Fibroblast of skin of right biceps (primary cell): ENCODE measurements around the gene LARP1.
A peak's percentile ranks its signal among the peaks of the same experiment; 100 is the strongest.
"Not testable (repeated sequence)": the region's sequence is repeated elsewhere in the genome, so short reads cannot be mapped to it uniquely, and the experiment has no call there.

Source experiments
- DNase-seq: peaks from one replicate; pipeline ENCODE4 v3.0.0-alpha.2; 2013

LARP1 gene

DNA sequence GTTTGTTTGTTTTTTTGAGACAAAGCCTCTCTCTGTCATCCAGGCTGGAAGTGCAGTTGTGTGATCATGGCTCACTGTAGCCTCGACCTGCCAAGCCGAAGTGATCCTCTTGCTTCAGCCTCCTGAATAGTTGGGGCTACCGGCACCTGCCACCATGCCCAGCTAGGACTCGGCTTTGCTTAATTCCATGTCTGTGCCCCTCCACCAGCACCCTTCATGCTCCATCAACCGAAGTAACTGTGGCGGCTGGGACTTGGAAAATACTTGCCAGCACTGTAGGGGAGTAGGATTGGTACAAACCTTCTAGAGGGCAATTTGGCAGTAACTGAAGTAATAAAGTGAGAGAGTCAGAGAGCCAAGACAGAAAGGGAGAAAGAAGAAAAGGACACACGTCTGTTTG lies 76.3 kb downstream of the LARP1 start:
- DNase-seq: no peak

DNA sequence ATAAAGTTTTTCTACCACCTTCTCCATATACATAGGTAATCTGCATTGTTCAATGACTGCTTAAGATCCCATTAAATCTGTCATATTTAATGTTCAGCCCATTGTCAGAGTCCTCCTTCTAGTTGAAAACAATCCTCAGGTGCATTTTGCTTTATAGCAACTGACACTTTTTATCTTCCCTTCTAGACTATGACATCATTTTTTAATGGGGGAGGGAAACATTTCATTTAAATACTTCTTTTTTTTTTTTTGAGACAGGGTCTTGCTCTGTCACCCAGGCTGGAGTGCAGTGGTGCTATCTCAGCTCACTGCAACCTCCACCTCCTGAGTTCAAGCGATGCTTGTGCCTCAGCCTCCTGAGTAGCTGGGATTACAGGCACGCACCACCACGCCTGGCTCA lies 77.6 kb downstream of the LARP1 start:
- not testable (repeated sequence) for DNase-seq

DNA sequence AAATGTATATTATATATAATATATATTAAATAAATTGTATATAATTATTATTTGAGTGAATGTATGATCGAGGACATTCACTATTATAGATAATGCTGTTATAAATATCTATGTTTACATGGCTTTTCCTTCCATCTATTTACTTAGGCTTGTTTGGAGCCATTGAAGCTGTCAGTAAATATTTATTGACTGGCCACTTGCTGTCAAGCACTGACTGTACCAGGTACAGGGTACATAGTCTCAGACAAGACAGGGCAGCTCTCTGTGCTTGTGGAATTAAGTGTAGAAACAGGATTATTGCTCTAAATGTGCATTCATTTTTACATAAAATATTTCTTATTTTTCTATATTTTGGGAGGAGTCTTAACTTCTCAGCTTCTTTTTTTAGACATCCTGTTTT lies 78.9 kb downstream of the LARP1 start:
- no peak for DNase-seq

DNA sequence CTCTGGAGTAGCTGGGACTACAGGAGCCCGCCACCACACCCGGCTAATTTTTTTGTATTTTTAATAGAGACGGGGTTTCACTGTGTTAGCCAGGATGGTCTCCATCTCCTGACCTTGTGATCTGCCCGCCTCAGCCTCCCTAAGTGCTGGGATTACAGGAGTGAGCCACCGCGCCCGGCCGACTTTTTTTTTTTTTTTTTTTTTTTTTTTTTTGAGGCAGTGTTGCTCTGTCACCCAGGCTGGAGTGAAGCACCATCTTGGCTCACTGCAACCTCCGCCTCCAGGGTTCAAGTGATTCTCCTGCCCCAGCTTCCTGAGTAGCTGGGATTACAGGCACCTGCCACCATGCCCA lies 80.5 kb downstream of the LARP1 start:
- DNase-seq: not testable (repeated sequence)

DNA sequence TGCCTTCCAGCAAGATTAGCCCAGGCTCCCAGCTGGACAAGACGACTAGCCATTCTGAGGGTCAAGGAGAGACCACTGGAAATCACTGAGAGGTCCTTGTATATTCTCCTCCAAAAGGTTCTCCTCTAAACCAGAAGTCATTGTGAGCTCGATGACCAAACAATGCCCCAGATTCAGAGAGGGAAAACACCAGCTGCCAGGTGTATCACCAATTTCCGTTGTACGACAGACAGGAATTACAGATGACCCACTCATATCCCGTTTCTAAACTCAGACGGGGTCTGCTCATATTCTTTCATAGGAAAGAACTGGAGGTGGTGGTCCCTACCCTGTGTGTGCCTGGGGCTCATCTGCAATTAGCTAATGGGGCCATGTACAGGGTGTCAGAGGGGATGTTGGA lies 81.0 kb downstream of the LARP1 start:
- no peak for DNase-seq

GRCh38 chr5:154837009-154837901 lies 82.1 kb downstream of the LARP1 start:
- no peak for DNase-seq

DNA sequence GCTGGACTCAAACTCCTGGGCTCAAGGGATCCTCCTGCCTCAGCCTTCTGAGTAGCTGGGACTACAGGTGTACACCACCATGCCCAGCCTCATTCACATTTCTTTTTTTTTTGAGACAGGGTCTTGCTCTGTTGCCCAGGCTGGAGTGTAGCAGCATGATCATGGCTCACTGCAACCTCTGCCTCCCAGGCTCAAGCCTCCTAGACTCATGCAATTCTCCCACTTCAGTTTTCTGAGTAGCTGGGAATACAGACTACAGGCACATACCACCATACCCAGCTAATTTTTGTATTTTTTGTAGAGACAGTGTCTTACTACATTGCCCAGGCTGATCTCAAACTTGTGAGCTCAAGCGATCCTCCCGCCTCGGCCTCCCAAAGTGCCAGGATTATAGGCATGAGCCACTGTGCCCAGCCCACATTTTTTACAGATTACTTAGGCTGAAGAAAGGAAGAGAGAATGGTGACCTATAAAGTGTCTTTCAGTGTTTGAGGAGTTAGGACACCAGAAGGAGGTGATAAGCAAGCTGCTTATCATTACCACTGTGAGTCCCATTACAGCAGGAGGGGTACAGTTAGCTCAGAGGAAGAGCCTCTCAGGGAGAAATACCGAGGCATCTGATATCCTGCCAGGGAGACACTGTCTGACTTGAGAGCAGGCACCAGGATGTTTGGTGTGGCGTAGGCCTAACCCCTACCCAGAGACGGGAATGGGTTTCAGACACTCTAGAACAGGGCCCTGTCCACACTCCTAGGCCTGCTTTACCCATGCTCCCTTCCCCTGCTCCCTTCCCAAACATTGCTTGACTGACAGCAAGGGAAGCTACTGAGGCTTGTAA lies 85.5 kb downstream of the LARP1 start:
- no peak for DNase-seq

DNA sequence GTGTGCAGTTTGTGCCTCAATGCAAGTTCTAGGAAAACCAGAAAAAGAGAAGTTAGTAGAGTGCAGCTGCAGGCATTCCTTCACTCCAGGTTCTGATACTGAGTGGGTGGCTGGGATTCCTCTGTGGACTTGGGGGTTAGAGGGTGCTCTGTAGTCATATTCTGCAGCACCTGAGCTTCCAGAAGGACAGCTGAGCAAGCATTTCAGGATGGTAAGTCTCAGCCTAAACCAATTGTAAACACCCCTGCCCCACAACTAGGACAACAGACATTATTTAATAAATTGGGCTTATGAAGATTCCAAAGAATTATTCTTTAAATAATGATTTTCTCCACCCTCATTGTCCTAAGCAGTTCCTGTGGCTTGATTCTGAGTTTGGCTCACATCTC lies 86.1 kb downstream of the LARP1 start:
- no peak for DNase-seq

GRCh38 chr5:154842689-154843530 lies 87.7 kb downstream of the LARP1 start:
- DNase-seq: no peak

- no peak for DNase-seq
Measured at GRCh38 chr5:154844809-154845208, 89.6 kb downstream of the LARP1 start.

DNA sequence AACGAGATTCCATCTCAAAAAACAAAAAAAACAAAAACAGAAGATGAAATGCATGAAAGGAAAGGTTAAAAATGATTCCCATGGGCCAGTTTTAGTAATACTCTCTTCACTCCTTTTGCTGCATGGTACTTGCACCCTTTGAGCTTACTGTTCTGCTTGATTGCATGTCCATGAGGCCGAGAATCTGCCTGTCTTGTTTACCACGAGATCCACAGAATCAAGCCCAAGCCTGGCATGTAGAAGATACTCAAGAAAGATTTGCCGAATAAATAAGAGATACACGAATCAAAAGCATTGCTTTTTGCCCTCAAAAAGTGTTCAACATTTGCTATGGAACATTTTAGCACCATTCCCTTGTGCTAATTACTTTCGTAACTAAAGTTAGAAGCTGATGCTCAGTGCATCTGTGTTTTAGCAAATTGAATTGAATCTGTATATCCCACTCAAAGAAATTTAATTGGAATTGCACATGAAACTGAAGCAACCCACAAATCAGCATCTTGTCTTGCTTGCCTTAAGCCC lies 94.1 kb downstream of the LARP1 start:
- DNase-seq: no peak

- DNase-seq: no peak
Measured at GRCh38 chr5:154849791-154850201, 94.6 kb downstream of the LARP1 start.

DNA sequence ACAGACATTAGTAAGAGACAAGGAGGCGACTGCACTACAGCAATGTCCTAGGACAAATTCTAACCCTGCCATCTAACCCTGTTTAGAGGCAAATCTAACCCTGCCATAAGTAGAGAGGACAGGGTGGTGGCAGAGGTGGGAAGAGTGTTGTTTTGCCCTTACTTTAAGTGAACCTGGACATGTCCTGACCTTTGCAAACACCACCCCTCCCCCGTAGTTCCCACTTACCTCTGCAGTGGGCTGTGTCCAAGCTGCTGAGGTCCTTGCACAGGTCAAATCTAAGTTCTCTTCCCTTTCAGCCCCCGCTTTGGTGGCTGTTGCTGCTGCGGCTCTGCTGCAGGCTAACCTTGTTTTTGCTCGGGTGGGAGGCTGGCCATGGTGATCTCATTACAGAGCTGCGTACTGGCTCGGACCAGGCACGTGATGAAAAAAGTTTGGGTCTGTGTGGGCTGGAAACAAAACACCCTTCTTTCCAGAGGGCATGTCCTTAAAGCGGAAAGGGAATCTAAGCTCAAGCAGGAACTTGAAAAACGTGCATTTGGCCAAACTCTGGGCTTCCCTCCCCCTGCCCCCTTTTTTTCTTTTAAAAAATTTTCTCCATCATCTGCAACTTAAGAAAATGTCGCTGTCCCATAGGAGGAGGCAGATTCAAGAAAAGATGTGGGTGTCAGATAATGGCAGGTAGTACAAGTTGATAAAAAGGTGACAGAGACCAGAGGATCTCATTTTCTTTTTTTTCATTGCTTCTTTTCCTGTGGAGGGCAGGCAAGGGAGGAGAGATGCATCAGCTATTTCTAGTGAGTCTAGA lies 95.3 kb downstream of the LARP1 start, which contains the start of gene FAXDC2:
Gene FAXDC2 (minus strand): TSS at position 349 of the 808 bp plus-strand sequence. CDS start 12,425 bp downstream, outside the sequence.
- DNase-seq: peak; percentile 75

DNA sequence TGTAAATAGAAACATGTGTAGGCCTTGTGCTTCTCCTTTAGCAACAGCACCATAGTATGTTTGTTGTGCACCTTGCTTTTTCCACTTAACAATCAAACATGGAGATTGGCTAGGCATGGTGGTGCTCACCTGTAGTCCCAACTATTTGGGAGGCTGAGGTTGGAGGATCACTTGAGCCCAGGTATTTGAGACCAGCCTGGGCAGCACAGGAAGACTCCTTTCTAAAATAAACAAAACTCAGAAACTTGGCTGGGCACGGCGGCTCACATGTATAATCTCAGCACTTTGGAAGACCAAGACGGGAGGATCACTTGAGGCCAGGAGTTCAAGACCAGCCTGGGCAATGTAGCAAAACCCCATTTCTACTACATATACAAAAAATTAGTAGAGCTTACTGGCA lies 96.2 kb downstream of the LARP1 start:
- no peak for DNase-seq

- peak; percentile 98 for DNase-seq
Measured at GRCh38 chr5:154857530-154858296, 102.5 kb downstream of the LARP1 start.

GRCh38 chr5:154858297-154858971 lies 103.3 kb downstream of the LARP1 start, which contains the start of gene CNOT8:
Gene CNOT8, plus strand, starts transcription at chr5:154858627. Its CDS starts 4,652 bp downstream, at chr5:154863279.
- peak; percentile 98 for DNase-seq

DNA sequence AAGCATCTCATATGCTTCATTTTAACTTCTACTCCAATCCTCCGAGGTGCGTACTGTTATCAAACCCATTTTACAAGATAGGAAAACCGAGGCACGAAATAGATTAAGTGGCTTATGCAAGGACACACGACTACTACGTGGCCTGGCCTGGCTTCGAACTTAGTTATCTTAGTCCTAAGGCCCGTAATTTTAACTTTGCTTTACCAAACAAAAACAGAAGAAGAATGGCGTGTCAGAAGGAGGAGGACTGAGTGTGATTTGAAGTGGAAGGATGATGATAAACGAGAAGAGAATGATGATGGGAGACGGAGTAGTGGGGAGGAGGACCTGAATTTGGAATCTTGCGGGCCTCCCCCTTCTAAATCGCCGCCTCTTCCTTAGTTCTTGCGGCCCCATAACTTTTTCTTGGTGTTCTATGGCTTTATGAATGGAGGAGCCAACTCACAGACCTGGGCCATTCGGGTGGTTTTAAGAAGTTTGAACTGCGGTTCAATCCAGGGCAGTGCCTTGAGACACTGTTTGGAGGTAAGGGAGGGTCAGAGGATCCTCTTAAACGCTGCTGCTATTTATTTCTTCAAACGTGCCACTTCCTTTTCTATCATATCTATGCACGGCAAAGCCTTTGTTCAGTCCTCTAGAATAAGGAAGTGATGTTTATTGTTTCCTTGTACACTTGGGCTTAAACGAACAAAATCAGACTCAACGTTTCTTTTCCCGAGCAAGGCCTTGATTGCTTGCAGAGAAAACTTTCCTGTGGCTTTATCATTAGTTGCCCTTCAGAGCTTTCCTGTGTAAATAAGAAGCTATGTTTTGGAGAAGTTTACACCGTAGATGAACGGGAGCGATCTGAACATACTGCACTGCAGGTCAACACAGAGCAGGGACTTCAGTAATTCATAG lies 104.0 kb downstream of the LARP1 start:
- no peak for DNase-seq

- DNase-seq: peak; percentile 75
Measured at GRCh38 chr5:154860123-154860522, 104.9 kb downstream of the LARP1 start.

DNA sequence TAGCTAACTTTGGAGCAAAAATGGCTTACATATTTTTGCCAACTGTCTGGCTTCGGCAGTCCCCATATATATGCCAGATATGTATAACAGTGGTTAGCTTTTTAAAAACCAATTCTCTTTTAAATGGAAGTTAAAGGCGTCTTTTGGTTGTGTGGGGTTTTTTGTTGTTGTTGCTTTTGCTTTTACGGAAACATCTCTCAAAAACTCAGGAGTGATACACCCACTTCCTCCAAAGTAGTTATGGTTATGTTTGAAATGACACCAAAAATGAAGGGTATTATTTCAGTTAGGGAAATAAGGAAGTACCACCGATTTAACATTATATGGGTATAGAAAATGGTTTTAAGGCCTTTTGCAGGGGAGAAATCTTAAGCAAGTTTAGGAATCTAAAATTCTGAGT lies 105.6 kb downstream of the LARP1 start:
- DNase-seq: no peak
